Measurements from ENCODE around the gene RPL28. TPM values are rescaled to one million over a fixed set of nuclear protein-coding genes. Genes with fewer than 3 reads are reported as not detected.
A peak's percentile ranks its signal among the peaks of the same experiment; 100 is the strongest.

The RPL28 gene
- total and polyA plus RNA-seq, 2 of the 13 experiments (the other 11 are each of a cell fraction or from before 2014, with no cell fraction given): 105 to 420 TPM

- TF ChIP-seq NR2C2 (CRISPR knock-in tag; IDR thresholded peaks at IDR 0.05; ENCODE audit: borderline replicate concordance) (no peak), TSC22D2 (CRISPR knock-in tag; IDR thresholded peaks at IDR 0.05; ENCODE audit: borderline replicate concordance) (no peak), MBNL3 (CRISPR knock-in tag; conservative IDR thresholded peaks at IDR 0.05) (no peak), ZZZ3 (CRISPR knock-in tag; IDR thresholded peaks at IDR 0.05; ENCODE audit: borderline replicate concordance) (no peak), ZNF687 (CRISPR knock-in tag; IDR thresholded peaks at IDR 0.05) (peak; percentile 63), IRF1 (CRISPR knock-in tag; IDR thresholded peaks at IDR 0.05; ENCODE audit: low read depth) (no peak), CREB3 (CRISPR knock-in tag; IDR thresholded peaks at IDR 0.05) (no peak), ZNF136 (CRISPR knock-in tag; IDR thresholded peaks at IDR 0.05; ENCODE audit: low read depth) (no peak), CSRNP1 (CRISPR knock-in tag; IDR thresholded peaks at IDR 0.05) (0 out of 2 replicates have a peak, but pooled peaks have one; percentile 31), XBP1 (CRISPR knock-in tag; IDR thresholded peaks at IDR 0.05) (no peak), THAP11 (CRISPR knock-in tag; IDR thresholded peaks at IDR 0.05) (peak; percentile 63), TMF1 (CRISPR knock-in tag; IDR thresholded peaks at IDR 0.05; ENCODE audit: low read depth) (no peak), DZIP1 (CRISPR knock-in tag; IDR thresholded peaks at IDR 0.05) (no peak), U2AF2 (IDR thresholded peaks at IDR 0.05; ENCODE audit: low read depth, low read length) (0 out of 2 replicates have a peak, but pooled peaks have one; percentile 61), MATR3 (CRISPR knock-in tag; IDR thresholded peaks at IDR 0.05) (no peak), CC2D1A (CRISPR knock-in tag; IDR thresholded peaks at IDR 0.05) (no peak)
These were observed 46.4 kb upstream of the RPL28 start, which contains the start of gene KMT5C (continued) for GRCh38 chr19:55339105-55339888.

Measured in HepG2 (cell line).